Measurements from ENCODE around the gene PHACTR2. TPM values are rescaled to one million over a fixed set of nuclear protein-coding genes. Genes with fewer than 3 reads are reported as not detected.
"Not testable (repeated sequence)": the region's sequence is repeated elsewhere in the genome, so short reads cannot be mapped to it uniquely, and the experiment has no call there.

PHACTR2 gene
- polyA plus RNA-seq, 1 donor from 2014 or later = 3.2 TPM

DNA sequence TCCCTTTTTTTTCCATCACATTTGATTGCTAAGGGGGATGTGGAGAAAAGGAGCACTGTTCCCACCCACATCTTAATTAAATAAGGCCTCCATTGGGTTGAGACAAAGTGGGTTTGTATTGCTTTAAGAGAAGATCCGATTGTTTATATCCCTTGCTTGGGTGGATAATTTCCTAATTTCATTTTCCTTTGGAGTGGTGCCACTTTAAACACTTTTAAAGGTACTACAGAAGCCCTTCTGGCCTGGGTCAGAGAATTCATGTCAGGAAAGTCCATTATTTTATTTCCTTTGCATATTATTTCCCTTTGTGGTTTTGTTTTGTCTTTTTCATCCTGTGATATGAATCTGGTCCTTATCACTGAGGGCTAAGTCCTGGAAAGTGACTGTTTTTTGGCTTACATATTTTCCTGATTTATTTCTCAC, 56.9 kb downstream of the PHACTR2 start:
- peaks cover 2% of the 10 kb centered on the region for H3K36me3 Mint-ChIP-seq
- H3K27me3 Mint-ChIP-seq = no peaks in the 10 kb centered on the region
- H3K4me1 Mint-ChIP-seq = peaks cover 4 to 7% (median 5%) of the 10 kb centered on the region in 3 donors
- no peak overlapping the region for H3K27ac Mint-ChIP-seq
- H3K4me3 Mint-ChIP-seq = no peak overlapping the region
- H3K9me3 Mint-ChIP-seq = peaks cover 0 to 3% (median 0%) of the 10 kb centered on the region in 3 donors

DNA sequence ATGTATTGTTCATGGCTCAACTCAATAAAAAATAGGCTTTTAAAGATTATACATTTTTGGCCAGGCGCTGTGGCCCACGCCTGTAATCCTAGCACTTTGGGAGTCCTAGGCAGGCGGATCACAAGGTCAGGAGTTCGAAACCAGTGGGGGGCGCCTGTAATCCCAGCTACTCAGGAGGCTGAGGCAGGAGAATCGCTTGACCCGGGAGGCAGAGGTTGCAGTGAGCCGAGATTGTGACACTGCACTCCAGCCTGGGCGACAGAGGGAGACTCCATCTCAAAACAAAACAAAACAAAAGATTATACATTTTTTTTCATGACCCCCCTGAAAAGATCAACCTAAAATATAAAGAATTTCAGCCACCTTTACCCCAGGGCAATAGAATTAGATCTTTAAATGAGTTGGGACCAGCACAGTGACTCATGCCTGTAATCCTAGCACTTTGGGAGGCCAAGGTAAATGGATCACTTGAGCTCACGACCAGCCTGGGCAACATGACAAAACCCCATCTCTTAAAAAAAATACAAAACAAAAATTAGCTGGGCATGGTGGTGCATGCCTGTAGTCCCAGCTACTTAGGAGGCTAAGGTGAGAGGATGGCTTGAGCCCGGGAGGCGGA, 60.4 kb downstream of the PHACTR2 start:
- H3K27ac Mint-ChIP-seq, H3K36me3 Mint-ChIP-seq, H3K9me3 Mint-ChIP-seq, H3K4me1 Mint-ChIP-seq, H3K4me3 Mint-ChIP-seq, H3K27me3 Mint-ChIP-seq: not testable (repeated sequence)

DNA sequence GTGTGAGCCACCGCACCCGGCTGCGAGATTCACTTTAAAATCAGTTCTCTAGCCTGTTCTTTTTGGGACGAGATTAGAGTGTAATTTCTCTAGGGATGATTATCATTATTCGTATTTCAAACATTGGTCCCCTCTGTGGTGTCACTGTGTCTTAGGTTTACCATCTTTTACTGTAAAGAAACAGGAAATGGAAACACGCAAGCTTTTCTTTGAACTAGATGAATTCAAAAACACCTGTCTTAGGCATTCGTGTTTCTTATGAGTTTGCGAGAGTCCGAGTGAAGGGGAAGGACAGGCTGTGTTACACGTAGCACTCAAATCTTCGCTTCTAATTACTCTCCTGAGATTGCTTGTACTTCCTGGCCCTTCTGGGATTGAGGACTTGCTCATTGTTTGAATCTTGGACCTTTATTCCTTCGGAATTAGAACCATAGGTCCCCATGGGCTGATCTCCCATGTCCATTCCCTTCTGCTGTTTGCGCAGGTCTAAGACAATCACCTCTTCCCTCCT, 61.6 kb downstream of the PHACTR2 start:
- Mint-ChIP-seq H3K27me3 (no peaks in the 10 kb centered on the region), H3K9me3 (no peaks in the 10 kb centered on the region), H3K27ac (no peak overlapping the region), H3K4me1 (peaks cover 0 to 2% (median 0%) of the 10 kb centered on the region in 3 donors), H3K36me3 (peaks cover 5% of the 10 kb centered on the region), H3K4me3 (no peak overlapping the region)

DNA sequence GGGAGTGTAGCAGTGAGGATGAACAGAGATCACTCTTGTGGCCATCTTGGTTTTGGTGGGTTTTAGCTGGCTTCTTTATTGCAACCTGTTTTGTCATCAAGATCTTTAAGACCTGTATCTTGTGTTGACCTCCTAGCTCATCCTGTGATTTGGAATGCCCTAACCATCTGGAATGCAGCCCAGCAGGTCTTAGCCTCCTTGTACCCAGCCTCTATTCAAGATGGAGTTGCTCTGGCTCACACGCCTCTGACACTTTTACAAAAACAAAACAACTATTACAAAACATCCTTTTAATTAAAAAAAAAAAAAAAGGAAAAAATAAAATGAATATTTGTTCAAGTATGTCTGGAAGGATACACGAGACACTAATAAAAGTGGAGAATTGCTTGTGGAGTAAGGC, 62.4 kb downstream of the PHACTR2 start:
- Mint-ChIP-seq H3K9me3 (no peaks in the 10 kb centered on the region), H3K27me3 (no peaks in the 10 kb centered on the region), H3K36me3 (peaks cover 6% of the 10 kb centered on the region), H3K4me3 (no peak overlapping the region), H3K27ac (no peak overlapping the region), H3K4me1 (peaks cover 0 to 4% (median 0%) of the 10 kb centered on the region in 3 donors)

DNA sequence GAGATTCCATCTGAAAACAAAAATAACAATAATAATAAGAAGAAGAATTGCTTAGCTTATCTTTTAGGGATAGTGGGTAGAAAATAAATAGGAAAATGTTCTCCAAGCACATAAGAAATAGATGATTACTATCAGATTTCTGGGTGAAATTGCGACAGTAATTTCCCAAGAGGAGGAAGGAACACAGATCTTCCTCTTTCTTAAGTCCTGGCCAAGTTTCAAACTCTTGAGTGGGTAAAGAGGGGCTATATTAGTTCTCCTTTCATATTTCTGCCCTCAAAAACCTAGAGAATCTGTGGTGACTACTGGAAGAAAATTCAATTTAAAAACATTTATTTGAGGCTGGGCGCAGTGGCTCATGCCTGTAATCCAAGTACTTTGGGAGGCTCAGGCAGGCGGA, 63.7 kb downstream of the PHACTR2 start:
- Mint-ChIP-seq H3K36me3 (peaks cover 6% of the 10 kb centered on the region), H3K4me3 (no peak overlapping the region), H3K9me3 (no peaks in the 10 kb centered on the region), H3K27me3 (no peaks in the 10 kb centered on the region), H3K27ac (no peak overlapping the region), H3K4me1 (peaks cover 0 to 4% (median 0%) of the 10 kb centered on the region in 3 donors)

DNA sequence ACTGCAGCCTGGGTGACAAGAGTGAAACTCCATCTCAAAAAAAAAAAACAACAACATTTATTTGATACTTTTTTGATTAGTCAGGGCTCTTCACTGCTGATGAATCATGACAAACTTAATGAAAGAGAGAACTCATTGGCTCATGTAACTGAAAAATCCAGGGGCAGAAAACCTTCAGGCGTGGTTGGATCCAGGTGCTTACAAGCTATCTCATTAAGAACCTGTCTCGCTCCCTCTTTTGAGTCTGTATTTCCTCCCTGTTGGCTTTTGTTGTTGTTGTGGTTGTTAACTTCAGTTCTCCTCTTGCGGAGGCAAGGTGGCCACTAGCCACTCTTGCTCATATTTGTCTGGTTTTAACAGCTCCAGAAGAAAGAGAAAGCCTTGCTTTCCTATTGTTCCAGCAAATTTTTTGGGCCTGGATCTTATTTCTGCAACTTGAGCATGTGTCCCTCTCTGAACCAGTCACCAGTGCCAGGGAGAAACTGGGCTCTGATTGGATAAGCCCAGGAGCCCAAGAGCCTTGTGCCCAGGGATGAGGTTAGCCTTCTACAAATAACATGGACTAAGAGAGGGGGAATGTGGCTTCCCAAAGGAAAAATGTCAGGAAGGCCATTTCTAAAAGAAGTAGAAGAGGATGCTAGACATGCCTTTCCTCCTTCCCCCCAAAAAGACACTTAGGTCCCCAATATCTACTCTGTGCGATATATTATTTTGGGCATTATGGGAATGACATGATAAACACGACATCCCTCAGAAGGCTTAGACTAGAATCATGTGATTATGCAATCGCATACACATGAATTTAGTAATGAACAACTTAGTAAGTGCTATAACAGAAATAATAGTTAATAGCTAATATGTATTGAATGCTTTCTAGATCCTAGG, 64.5 kb downstream of the PHACTR2 start:
- Mint-ChIP-seq H3K4me1 (peaks cover 0 to 4% (median 0%) of the 10 kb centered on the region in 3 donors), H3K9me3 (no peaks in the 10 kb centered on the region), H3K36me3 (peaks cover 6% of the 10 kb centered on the region), H3K4me3 (no peak overlapping the region), H3K27ac (no peak overlapping the region), H3K27me3 (no peaks in the 10 kb centered on the region)

- Mint-ChIP-seq H3K4me3 (no peak overlapping the region), H3K4me1 (peaks cover 0 to 4% (median 0%) of the 10 kb centered on the region in 3 donors), H3K27ac (no peak overlapping the region), H3K36me3 (peaks cover 6% of the 10 kb centered on the region), H3K9me3 (no peaks in the 10 kb centered on the region), H3K27me3 (no peaks in the 10 kb centered on the region)
Measured at GRCh38 chr6:143742955-143743255, 65.1 kb downstream of the PHACTR2 start.

DNA sequence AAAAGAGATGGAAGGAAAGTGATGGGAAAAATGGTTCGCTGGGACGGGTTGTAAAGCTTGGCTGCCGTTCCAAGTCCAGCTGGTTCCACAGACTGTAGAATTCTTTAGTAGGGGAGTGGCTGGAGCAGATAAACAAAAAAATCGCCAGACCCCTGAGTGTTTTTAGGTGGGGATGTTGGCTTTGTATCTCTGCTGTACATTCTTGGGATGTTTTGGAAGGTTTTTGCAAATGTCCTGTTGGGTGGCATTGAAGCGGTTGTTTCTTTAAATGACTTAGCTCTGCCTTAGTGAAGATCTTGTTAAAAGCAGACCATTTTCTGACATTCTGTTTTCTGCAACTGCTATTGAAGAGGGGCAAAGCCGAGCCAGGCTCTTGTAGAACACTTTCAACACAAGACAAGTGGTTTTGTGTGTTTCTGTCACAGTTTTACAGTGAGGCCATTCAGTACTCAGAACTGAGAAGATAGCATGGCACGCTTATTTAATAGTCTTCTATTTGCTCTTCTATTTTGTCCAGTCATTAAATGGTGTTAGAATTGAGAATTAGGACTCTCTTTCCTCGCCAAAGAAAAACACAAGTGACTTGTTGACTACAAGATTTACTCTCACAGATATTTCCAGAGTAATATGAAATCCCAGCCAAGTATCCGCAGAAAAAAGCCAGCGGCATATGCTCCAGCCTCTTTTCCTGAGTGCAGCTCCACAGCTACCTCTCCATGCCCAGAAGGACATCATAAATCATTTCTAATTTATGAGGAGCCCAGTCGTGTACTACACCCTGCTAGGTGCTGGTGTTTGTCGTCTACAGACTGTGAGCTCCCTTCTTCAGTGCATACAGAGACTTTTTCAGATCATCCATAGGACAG, 65.8 kb downstream of the PHACTR2 start:
- H3K27ac Mint-ChIP-seq = no peak overlapping the region
- no peaks in the 10 kb centered on the region for H3K9me3 Mint-ChIP-seq

GRCh38 chr6:143744551-143745165, 66.9 kb downstream of the PHACTR2 start:
- H3K4me3 Mint-ChIP-seq = no peak overlapping the region
- peaks cover 6% of the 10 kb centered on the region for H3K36me3 Mint-ChIP-seq
- peak overlapping the region in 1 of 3 donors; percentile 3 for H3K27ac Mint-ChIP-seq
- H3K4me1 Mint-ChIP-seq = peaks cover 0 to 4% (median 0%) of the 10 kb centered on the region in 3 donors
- no peaks in the 10 kb centered on the region for H3K9me3 Mint-ChIP-seq
- H3K27me3 Mint-ChIP-seq = no peaks in the 10 kb centered on the region

More for the DNA sequence above, 65.8 kb downstream of the PHACTR2 start:
- H3K27me3 Mint-ChIP-seq = no peaks in the 10 kb centered on the region
- peaks cover 6% of the 10 kb centered on the region for H3K36me3 Mint-ChIP-seq
- no peak overlapping the region for H3K4me3 Mint-ChIP-seq
- peaks cover 0 to 4% (median 0%) of the 10 kb centered on the region in 3 donors for H3K4me1 Mint-ChIP-seq

DNA sequence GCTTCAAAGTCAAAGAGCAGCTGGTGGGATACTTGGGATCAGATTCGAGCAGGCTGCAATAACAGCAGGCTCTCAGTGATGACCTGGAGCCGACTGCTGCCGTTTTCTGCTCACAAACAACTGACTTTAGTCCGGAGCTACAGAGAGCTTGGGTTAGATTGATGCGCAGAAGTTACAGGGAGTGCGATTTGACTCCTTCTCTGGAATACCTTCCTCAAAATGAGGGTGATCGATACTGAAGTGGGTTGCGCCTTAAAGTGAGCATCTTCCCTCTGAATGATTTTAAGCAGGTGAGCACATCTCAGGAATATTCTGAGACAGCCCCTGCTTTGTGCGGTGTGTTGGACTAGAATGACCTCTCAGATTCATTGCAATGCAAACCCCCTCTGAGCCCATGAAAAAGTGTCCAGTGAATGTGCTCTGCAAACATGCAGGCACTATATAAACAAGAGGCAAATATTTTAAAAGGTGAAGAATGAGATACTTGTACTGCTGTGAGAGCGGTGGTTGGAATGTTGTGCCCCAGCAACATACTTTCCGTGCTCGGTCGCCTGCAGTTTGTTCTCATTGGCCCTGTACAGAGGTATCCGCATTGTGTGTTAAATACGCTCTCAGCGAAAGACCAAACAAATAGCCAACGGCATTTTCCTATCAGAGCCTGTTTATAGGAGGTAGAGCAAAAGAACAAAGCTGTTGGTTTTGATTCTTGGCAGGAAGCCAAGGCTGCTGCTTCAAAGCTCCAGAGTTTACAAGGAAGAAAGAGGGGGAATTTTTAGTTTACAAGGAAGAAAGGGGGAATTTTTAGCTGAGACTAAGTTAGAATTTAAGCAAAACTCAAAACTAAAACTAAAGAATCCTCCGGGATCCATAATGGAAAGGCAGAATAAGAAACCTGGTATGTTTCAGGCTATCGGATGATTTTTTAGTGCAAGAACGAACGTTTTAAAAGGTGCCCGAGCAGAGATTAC, 67.7 kb downstream of the PHACTR2 start:
- Mint-ChIP-seq H3K27ac (peak overlapping the region in 2 of 3 donors; percentile 3 to 24), H3K9me3 (no peaks in the 10 kb centered on the region), H3K4me1 (peaks cover 0 to 4% (median 0%) of the 10 kb centered on the region in 3 donors), H3K27me3 (no peaks in the 10 kb centered on the region), H3K36me3 (peaks cover 6% of the 10 kb centered on the region), H3K4me3 (no peak overlapping the region)

DNA sequence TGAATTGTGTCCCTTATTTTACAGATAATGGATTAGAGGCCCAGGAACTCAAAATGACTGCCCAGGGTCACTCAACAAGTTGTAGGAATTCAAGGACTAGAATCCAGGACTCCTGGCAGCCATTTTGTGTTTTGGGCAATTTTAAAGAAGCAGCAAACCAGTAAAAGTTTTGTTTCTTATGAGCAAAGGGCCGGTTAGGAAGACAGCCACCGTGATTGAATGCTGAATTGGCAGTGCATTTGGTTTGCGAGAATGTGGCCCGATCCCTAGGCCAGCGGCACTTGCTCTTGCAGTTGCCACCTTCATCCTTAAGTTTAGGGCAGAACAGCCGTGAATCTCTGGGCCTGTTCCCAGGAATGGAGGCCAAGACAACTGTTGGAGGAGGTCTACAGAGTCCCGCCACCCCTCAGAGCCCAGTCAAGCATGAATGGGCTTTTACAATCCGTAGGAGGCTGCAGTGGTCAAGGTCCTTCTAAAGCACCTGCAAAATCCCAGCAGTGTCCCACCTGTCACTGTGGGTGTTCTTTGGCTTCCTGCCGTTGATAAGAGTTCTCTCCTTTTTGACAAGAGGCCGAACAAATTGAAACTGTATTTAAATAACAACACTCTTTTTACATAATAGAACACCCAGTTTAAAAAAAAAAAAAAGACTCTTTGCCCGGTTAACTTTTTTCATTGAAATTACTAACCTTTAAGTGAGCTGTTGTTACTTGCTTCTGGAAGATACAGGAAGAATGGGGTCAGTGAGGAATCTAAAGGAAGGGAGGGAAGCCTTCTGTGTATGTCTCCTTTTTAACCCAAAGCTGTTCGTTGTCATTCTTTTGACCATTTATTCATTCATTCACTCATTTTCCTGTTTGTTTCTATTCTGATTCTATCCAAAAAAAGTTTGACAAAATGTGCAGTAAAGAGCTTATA, 68.7 kb downstream of the PHACTR2 start:
- no peak overlapping the region for H3K27ac Mint-ChIP-seq
- no peaks in the 10 kb centered on the region for H3K27me3 Mint-ChIP-seq
- H3K4me1 Mint-ChIP-seq = peaks cover 0 to 4% (median 0%) of the 10 kb centered on the region in 3 donors
- no peak overlapping the region for H3K4me3 Mint-ChIP-seq
- peaks cover 6% of the 10 kb centered on the region for H3K36me3 Mint-ChIP-seq
- no peaks in the 10 kb centered on the region for H3K9me3 Mint-ChIP-seq

DNA sequence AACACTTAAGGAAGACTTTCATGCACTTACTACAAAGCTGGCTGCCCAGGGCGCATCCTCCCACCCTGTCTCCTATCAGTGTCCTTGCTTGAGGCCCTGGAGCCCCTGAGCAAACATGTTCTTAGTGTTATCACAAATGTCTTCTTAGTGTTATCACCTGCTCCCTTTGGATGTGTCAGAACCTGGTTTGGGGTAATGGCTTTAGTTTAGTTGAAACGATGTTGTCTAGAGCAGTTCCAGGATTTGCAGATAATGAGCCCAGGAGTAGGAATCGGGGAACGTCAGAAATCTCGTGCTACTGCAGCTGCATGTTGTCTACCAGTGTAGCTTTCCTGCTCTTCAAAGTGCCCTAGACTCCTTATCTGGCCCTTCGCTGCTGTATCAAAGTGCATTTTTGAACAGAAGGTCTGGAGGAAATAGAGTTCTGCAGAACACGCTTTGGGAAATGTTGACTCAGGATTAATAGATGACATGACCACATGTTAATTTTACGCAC, 69.6 kb downstream of the PHACTR2 start:
- Mint-ChIP-seq H3K27me3 (no peaks in the 10 kb centered on the region), H3K9me3 (no peaks in the 10 kb centered on the region), H3K4me1 (peaks cover 0 to 4% (median 0%) of the 10 kb centered on the region in 3 donors), H3K27ac (no peak overlapping the region), H3K4me3 (no peak overlapping the region), H3K36me3 (peaks cover 6% of the 10 kb centered on the region)

DNA sequence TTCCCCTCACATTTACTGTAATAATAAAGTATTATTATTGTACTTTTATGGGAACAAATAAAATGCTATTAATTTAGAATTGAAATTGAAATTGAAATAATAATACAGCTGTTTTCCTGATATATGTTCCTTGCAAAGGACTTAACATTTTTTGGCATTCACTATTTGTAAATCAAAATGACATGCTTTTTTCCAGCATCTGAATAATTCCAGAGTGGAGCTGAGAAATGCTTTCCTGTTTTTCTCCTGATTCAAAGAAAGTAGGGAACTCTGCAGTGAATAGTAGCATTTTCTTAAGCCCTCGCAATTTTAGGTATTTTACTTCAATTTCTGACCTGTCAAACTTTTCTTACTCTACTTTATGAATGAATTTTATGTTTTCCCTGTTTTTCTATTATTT, 72.1 kb downstream of the PHACTR2 start:
- no peak overlapping the region for H3K27ac Mint-ChIP-seq
- H3K9me3 Mint-ChIP-seq = no peaks in the 10 kb centered on the region
- no peak overlapping the region for H3K4me3 Mint-ChIP-seq
- no peaks in the 10 kb centered on the region for H3K36me3 Mint-ChIP-seq
- H3K4me1 Mint-ChIP-seq = no peaks in the 10 kb centered on the region
- H3K27me3 Mint-ChIP-seq = no peaks in the 10 kb centered on the region
